HT-29 (cell line): ENCODE results near the gene TNS1. TPM values are rescaled to one million over a fixed set of nuclear protein-coding genes. Genes with fewer than 3 reads are reported as not detected.

Experiments
- small RNA-seq: library from RNA; depleted of rRNA; stranded (forward); fragments of <200 nt; gene quantifications from one replicate; pipeline ENCODE3, GENCODE V24; 2014
- total RNA-seq: library from RNA; depleted of rRNA; stranded (reverse); fragments of >200 nt; shearing (Covaris generic); gene quantifications from 2 replicates; pipeline ENCODE4 v1.2.3, GENCODE V29; 2014; rRNA removed

Gene TNS1
- total RNA-seq, 1 experiment from 2014 or later: 13.8 TPM

Small RNAs within 50 kb of the gene (small RNA-seq; reads per million reads assigned to genes)
- gene MIR6809: not detected

Other genes with a start within 250 kb of the TNS1 start
- not detected in 2 replicates for gene RUFY4, start 66.3 kb upstream of the TNS1 start, total RNA-seq
- gene CXCR2, start 123.0 kb upstream of the TNS1 start, total RNA-seq: not detected in 2 replicates
- gene CXCR1, start 164.0 kb upstream of the TNS1 start, total RNA-seq: not detected in 2 replicates
- gene ARPC2, start 214.2 kb upstream of the TNS1 start, total RNA-seq: 220 and 244 TPM in 2 replicates